HepG2 (cell line): ENCODE measurements around the gene PLVAP. TPM values are rescaled to one million over a fixed set of nuclear protein-coding genes. Genes with fewer than 3 reads are reported as not detected.

ENCODE experiments used
- ASH2L ChIP-seq: fragments of 300-600, 200-600 bp; sonication (generic); IDR thresholded peaks from 2 replicates; pipeline ENCODE4 v1.7.0; 2017; ENCODE audit warnings: low read depth, mild to moderate bottlenecking, moderate library complexity, mixed read lengths, low read length; ENCODE audit not compliant: insufficient read length
- CHD4 ChIP-seq: fragments of 200-600 bp; sonication (generic); IDR thresholded peaks from 2 replicates; pipeline ENCODE4 v1.7.0; 2017; ENCODE audit warnings: mild to moderate bottlenecking, low read length, borderline replicate concordance
- ELK4 ChIP-seq: sonication (generic); formaldehyde crosslinking; IDR thresholded peaks from 2 replicates; pipeline ENCODE4 v1.9.0; 2021; ENCODE audit warnings: missing genetic modification reagents, borderline replicate concordance
- JUND ChIP-seq: sonication (generic); formaldehyde crosslinking; IDR thresholded peaks from 2 replicates; pipeline ENCODE4 v1.8.0; 2022; ENCODE audit warnings: mild to moderate bottlenecking, missing genetic modification reagents
- MEIS1 ChIP-seq: sonication (generic); formaldehyde crosslinking; IDR thresholded peaks from 2 replicates; pipeline ENCODE4 v1.9.0; 2021; ENCODE audit warnings: mild to moderate bottlenecking, missing genetic modification reagents, moderate library complexity, borderline replicate concordance
- MYNN ChIP-seq: sonication (generic); formaldehyde crosslinking; IDR thresholded peaks from 2 replicates; pipeline ENCODE4 v1.4.0; 2020; ENCODE audit warnings: mild to moderate bottlenecking, low read depth, missing genetic modification reagents
- RBFOX2 ChIP-seq: fragments of 200-400 bp; formaldehyde crosslinking; IDR thresholded peaks from 2 replicates; pipeline ENCODE4 v1.6.1; 2017; ENCODE audit warnings: low read depth, mild to moderate bottlenecking, low read length
- SNAI1 ChIP-seq: sonication (generic); formaldehyde crosslinking; IDR thresholded peaks from 2 replicates; pipeline ENCODE4 v1.5.0; 2020; ENCODE audit warnings: mild to moderate bottlenecking, missing genetic modification reagents, borderline replicate concordance
- SOX5 ChIP-seq: IDR thresholded peaks from 2 replicates; pipeline ENCODE4 v1.6.1; 2016; ENCODE audit warnings: borderline replicate concordance
- SP4 ChIP-seq: sonication (generic); formaldehyde crosslinking; IDR thresholded peaks from 2 replicates; pipeline ENCODE4 v1.8.1; 2023; ENCODE audit warnings: mild to moderate bottlenecking, missing genetic modification reagents
- SRSF1 ChIP-seq: fragments of 200-400 bp; formaldehyde crosslinking; optimal IDR thresholded peaks from 2 replicates; pipeline ENCODE3; 2017; ENCODE audit warnings: mild to moderate bottlenecking, low read depth, low read length, moderate library complexity
- TFAP4 ChIP-seq: sonication (generic); IDR thresholded peaks from 2 replicates; pipeline ENCODE4 v1.6.1; 2016; ENCODE audit warnings: low read depth, borderline replicate concordance
- TGIF2 ChIP-seq: IDR thresholded peaks from 2 replicates; pipeline ENCODE4 v1.6.1; 2016; ENCODE audit warnings: control low read depth, missing compliant biosample characterization
- XRCC5 ChIP-seq: fragments of 200-400 bp; formaldehyde crosslinking; optimal IDR thresholded peaks from 2 replicates; pipeline ENCODE3; 2017; ENCODE audit warnings: mild to moderate bottlenecking, low read length
- ZBTB33 ChIP-seq: sonication (generic); formaldehyde crosslinking; IDR thresholded peaks from 2 replicates; pipeline ENCODE4 v1.4.0; 2020; ENCODE audit warnings: missing genetic modification reagents
- ZIK1 ChIP-seq: sonication (generic); formaldehyde crosslinking; IDR thresholded peaks from 2 replicates; pipeline ENCODE4 v1.5.0; 2020; ENCODE audit warnings: mild to moderate bottlenecking, low read depth, missing genetic modification reagents, borderline replicate concordance
- ZMAT5 ChIP-seq: sonication (generic); formaldehyde crosslinking; IDR thresholded peaks from 2 replicates; pipeline ENCODE4 v1.5.0; 2020; ENCODE audit warnings: mild to moderate bottlenecking, low read depth, missing genetic modification reagents, borderline replicate concordance
- ZNF296 ChIP-seq: sonication (generic); formaldehyde crosslinking; conservative IDR thresholded peaks from 2 replicates; pipeline ENCODE4 v1.5.0; 2020; ENCODE audit warnings: mild to moderate bottlenecking, missing genetic modification reagents
- ZNF501 ChIP-seq: sonication (generic); formaldehyde crosslinking; IDR thresholded peaks from 2 replicates; pipeline ENCODE4 v1.5.1; 2020; ENCODE audit warnings: mild to moderate bottlenecking, moderate library complexity, missing genetic modification reagents
- ZNF543 ChIP-seq: sonication (generic); formaldehyde crosslinking; IDR thresholded peaks from 2 replicates; pipeline ENCODE4 v1.4.0; 2020; ENCODE audit warnings: mild to moderate bottlenecking, missing genetic modification reagents
- polyA plus RNA-seq, 8 experiments: library from polyadenylated mRNA; depleted of rRNA in 3 of 8; stranded (reverse) in 7 of 8; unstranded in 1 of 8; fragments of >200 nt; fragmentation: Illumina TruSeq in 4 of 8; extraction: Trizol in 4 of 8; gene quantifications; 2 replicates each; pipeline versions ENCODE4 v1.2.1 to v1.2.3, GENCODE V29; 2011 to 2016; ENCODE audit warnings: low read depth in 4 of 8, missing spikeins in 1 of 8, mixed read lengths in 1 of 8; ENCODE audit not compliant: insufficient read depth in 1 of 8
- total RNA-seq, 5 experiments: library from RNA; depleted of rRNA; stranded (reverse); fragments of >200 nt; fragmentation: Illumina TruSeq; extraction: Trizol; gene quantifications; 2 replicates each; pipeline ENCODE4 v1.2.3, GENCODE V29; 2016; ENCODE audit warnings: low read depth in 1 of 5
- TF ChIP-seq, protein P1 (sequence below): sonication (generic); formaldehyde crosslinking; IDR thresholded peaks from 2 replicates; pipeline ENCODE4 v1.5.1; 2020; ENCODE audit warnings: missing genetic modification reagents, mild to moderate bottlenecking, borderline replicate concordance
- TF ChIP-seq, protein P2 (sequence below): sonication (generic); formaldehyde crosslinking; IDR thresholded peaks from 2 replicates; pipeline ENCODE4 v1.5.0; 2020; ENCODE audit warnings: mild to moderate bottlenecking, missing genetic modification reagents, moderate library complexity

PLVAP gene
- total and polyA plus RNA-seq, 2 of the 13 experiments (the other 11 are each of a cell fraction or from before 2014, with no cell fraction given), result 0.26 TPM; not detected in 1

DNA sequence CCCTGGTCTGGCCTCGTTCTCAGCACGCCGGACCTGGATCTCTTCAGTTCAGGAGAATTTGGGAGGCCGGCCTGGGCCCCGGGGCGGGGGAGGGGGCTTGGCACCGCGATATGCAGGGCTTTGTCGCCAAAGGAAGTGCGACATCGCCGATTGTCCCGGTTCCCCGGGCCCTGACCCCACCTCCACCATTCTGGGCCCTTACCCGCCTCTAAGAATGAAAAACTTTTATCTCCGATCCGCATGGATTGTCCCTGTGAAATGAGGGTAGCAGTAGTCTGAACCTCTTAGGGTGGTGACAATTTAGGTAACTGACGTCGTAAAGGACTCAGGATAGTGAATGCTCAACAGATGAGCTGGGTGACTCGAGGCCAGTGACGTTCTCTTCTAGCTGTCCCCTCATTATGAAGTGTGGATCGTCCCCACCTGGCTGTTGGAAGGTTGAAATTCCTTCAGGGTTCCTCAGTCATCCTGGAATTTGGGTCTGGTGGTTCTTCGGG lies 67.1 kb downstream of the PLVAP start (continued):
- TF ChIP-seq TFAP4 (no peak), SOX5 (CRISPR knock-in tag) (no peak), SP4 (CRISPR knock-in tag) (no peak), XRCC5 (no peak), MEIS1 (CRISPR knock-in tag) (no peak), ZIK1 (CRISPR knock-in tag) (no peak), ZMAT5 (CRISPR knock-in tag) (no peak), ZNF501 (CRISPR knock-in tag) (no peak), SNAI1 (no peak), ZNF296 (CRISPR knock-in tag) (peak; percentile 33; the same call in 1 of the 2 replicates), SRSF1 (no peak), ZBTB33 (no peak), JUND (CRISPR knock-in tag) (no peak), RBFOX2 (no peak), MYNN (CRISPR knock-in tag) (no peak), CHD4 (0 out of 2 replicates have a peak, but pooled peaks have one; percentile 71), ELK4 (CRISPR knock-in tag) (no peak), ZNF543 (CRISPR knock-in tag) (no peak), TGIF2 (CRISPR knock-in tag) (no peak), ASH2L (peak; percentile 10)
- TF ChIP-seq, protein P1, sequence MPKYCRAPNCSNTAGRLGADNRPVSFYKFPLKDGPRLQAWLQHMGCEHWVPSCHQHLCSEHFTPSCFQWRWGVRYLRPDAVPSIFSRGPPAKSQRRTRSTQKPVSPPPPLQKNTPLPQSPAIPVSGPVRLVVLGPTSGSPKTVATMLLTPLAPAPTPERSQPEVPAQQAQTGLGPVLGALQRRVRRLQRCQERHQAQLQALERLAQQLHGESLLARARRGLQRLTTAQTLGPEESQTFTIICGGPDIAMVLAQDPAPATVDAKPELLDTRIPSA (CRISPR knock-in tag), result no peak
- TF ChIP-seq, protein P2, sequence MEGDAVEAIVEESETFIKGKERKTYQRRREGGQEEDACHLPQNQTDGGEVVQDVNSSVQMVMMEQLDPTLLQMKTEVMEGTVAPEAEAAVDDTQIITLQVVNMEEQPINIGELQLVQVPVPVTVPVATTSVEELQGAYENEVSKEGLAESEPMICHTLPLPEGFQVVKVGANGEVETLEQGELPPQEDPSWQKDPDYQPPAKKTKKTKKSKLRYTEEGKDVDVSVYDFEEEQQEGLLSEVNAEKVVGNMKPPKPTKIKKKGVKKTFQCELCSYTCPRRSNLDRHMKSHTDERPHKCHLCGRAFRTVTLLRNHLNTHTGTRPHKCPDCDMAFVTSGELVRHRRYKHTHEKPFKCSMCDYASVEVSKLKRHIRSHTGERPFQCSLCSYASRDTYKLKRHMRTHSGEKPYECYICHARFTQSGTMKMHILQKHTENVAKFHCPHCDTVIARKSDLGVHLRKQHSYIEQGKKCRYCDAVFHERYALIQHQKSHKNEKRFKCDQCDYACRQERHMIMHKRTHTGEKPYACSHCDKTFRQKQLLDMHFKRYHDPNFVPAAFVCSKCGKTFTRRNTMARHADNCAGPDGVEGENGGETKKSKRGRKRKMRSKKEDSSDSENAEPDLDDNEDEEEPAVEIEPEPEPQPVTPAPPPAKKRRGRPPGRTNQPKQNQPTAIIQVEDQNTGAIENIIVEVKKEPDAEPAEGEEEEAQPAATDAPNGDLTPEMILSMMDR (CRISPR knock-in tag), result no peak
